GM12874 (cell line): ENCODE data around the gene RNF148.

ENCODE experiments used
- CTCF ChIP-seq: IDR thresholded peaks from 2 replicates; pipeline ENCODE4 v1.5.1; 2011; ENCODE audit warnings: low read depth, mild to moderate bottlenecking, control low read depth, low read length, moderate library complexity; ENCODE audit not compliant: insufficient read depth

Gene RNF148

GRCh38 chr7:122727354-122727753 lies 24.6 kb upstream of the RNF148 start:
- no peak for TF ChIP-seq CTCF

- no peak for TF ChIP-seq CTCF
Measured at GRCh38 chr7:122726881-122727280, 24.2 kb upstream of the RNF148 start.

GRCh38 chr7:122724366-122724765 lies 21.6 kb upstream of the RNF148 start:
- no peak for TF ChIP-seq CTCF

GRCh38 chr7:122719010-122719578 lies 16.4 kb upstream of the RNF148 start:
- no peak for TF ChIP-seq CTCF

GRCh38 chr7:122717356-122718089 lies 14.8 kb upstream of the RNF148 start:
- TF ChIP-seq CTCF, result no peak

- no peak for TF ChIP-seq CTCF
Measured at GRCh38 chr7:122715183-122715582, 12.5 kb upstream of the RNF148 start.

- TF ChIP-seq CTCF, result no peak
Measured at GRCh38 chr7:122710916-122711315, 8.2 kb upstream of the RNF148 start.
